GM12874 (cell line): ENCODE data around the gene DCXR.
A peak's percentile ranks its signal among the peaks of the same experiment; 100 is the strongest.

Experiments used
- CTCF ChIP-seq: IDR thresholded peaks from 2 replicates; pipeline ENCODE4 v1.5.1; 2011; ENCODE audit warnings: low read depth, mild to moderate bottlenecking, control low read depth, low read length, moderate library complexity; ENCODE audit not compliant: insufficient read depth

The DCXR gene

DNA sequence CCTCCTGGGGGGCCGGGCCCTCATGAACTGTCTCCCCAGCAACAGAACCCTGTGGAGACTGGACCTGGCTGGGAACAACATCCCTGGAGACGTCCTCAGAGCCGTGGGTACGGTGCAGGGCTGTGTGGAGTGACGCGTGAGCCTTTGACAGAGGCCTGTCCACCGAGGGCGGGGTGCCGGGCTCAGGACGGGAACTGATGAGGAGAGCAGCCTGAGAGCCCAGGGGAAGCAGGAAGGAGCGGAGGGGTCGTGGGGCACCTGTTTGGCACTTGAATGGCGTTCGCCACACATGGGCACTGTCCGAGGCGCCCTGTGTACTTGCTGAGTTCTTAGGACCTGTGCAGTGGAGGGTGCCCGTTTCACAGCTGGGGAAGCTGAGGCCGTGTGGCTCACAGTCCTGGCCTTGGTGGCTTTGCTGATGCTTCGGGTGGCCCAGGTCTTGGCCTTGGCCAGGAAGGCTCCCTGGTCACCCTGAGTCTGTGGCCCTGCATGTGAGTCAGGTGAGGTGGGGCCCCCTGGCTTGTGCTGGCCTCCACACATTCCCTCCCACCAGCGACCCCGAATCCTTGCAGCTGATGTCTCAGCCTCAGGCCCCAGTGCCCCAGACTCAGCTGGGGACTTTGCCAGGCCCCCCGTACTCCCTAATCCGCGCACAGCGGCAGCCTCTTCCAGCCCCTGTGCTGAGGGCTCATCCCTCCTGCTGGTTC, 11.9 kb downstream of the DCXR start:
- no peak for TF ChIP-seq CTCF

GRCh38 chr17:82024859-82025258, 12.6 kb downstream of the DCXR start:
- TF ChIP-seq CTCF = no peak

DNA sequence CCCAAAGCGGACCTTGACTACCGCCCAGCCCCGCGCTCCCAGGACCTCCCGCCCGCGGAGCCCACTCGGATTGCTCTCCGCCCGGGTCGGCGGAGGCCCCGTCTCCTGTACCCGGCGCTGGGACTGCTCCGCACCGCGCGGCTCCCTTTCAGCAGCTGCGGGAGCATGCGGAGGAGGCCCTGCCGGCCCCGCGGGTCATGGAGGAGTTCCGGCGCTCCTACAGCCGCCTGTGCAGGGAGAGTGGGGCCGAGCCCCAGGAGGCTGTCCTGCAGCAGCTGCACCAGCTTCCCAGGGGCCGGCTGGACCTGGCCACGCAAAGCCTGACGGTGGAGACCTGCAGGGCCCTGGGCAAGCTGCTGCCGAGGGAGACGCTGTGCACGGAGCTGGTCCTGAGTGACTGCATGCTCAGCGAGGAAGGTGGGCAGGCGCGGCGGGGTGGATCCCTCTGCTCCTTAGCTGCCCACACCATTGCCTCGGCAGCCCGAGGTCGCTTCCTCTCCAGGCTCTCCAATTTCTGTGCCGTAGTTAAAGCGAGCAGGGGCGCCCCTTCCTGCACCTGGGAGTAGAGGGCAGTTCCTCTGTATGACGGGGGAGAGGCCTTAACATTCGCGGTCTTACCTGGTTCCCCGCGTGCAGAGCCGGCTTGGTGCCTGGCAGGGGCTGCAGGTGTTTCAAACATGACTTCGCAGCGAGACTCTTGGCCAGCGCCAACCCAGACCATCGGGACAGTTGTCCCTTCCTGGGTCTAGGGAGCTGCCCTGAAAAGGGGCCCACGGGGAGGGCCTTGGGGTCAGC, 13.9 kb downstream of the DCXR start:
- TF ChIP-seq CTCF = no peak

GRCh38 chr17:82022981-82023446, 14.5 kb downstream of the DCXR start, which contains the start of gene LRRC45:
Gene LRRC45, plus strand, starts transcription at chr17:82023305. Its CDS starts 339 bp downstream, at chr17:82023644.
- no peak for TF ChIP-seq CTCF

- no peak for TF ChIP-seq CTCF
These were observed 15.1 kb downstream of the DCXR start, which contains the start of gene CENPX for GRCh38 chr17:82022310-82022980. Gene CENPX, minus strand, starts transcription at chr17:82022878. Its CDS starts 17 bp downstream, at chr17:82022861.

DNA sequence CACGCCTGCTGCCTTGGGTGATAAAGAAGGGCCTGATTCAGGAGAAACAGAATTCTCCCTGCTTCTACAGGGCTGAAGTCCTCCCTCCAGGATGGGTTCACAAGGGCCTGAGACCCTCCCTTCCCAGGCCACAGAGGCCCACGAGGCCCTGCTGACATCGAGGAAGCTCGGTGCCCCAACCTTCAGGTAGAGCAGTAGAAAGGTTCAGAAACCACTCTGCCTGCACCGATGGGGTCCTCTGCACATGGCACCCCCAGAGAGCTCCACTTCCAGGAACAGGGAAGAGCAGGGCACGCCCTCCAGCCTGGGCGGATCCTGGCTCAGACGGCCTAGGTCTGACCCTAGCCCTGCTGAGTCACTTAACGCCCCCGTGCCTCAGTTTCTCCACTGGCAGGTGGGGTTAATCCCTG, 15.6 kb downstream of the DCXR start:
- TF ChIP-seq CTCF = no peak

- TF ChIP-seq CTCF = peak; percentile 60
These were observed 16.2 kb downstream of the DCXR start for GRCh38 chr17:82021107-82021899.
